GM18870 (cell line): Measurements from ENCODE around the gene PPM1H.
"Not testable (repeated sequence)": the region's sequence is repeated elsewhere in the genome, so short reads cannot be mapped to it uniquely, and the experiment has no call there.

Source experiments
- ATAC-seq: cut with Tn5 transposase; IDR thresholded peaks from one replicate; pipeline ENCODE4 v1.9.1; 2021; ENCODE audit warnings: moderate library complexity; ENCODE audit not compliant: unreplicated experiment

Gene PPM1H

DNA sequence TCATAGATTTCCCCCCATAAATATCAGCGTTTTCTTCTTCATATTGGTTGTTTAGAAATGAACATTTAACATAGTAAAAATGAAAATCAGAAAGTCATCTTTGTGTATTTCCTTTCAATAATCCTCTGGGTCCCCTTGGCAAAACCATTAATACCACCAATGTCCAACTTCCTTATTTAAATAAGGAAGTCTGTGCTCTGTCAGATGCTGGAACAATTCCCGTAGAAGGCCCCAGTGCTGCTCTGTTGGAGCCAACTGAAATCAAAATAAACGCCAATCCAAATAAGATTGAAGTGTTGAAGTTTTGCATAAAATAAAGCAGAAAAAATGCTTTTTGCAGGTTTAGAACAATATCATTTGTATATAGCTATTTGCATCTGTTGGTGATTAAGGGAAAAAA, 93.1 kb downstream of the PPM1H start:
- no peak for ATAC-seq

DNA sequence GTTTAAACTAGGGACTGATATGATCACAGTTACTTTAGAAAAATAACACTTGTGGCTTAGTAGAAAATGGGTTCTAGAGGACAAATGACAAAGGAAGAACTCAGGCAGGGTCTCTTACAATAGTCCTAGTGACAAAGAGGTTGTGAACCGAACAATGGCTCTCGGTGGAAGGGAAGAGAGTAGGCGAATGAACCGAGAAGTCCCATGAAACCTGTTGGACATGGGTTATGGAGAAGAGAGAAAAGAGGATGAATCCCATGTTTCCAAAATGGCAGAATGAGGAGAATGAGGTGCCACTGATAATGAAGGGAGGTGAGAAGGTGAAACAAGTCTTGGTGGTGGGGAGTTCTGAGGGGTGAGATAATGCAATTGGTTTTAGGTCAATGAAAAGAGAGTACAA, 94.1 kb downstream of the PPM1H start:
- ATAC-seq, result no peak

DNA sequence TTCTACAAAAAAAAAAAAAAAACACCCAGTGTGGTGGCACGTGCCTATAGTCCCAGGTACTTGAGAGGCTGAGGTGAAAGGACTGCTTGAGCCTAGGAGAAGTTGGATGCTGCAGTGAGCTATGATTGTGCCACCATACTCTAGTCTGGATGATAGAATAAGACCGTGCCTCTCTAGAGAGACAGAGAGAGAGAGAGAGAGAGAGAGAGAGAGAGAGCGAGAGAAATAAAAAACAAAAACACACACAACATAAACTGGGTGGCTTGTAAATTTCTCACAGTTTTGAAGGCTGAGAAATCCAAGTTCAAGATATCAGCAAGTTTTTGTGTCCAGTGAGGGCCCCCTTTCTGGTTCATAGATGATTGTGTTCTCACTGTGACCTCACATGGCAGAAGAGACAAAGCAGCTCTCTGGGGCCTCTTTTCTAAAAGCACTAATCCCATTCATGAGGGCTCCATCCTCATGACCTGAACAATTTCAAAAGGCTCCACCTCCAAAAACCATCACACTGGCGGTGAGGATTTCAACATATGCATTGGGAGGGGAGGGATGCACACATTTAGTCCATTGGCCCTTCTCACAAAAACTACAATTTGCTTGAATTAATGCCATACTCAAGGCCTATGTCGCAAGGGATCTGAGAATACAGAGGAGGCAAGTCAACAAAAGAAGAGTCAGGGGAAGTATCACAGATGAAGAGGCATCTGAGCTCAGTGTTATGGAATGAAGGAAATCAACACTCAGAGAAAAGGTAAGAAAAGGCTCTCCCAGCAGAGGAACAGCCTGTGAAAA, 94.9 kb downstream of the PPM1H start:
- ATAC-seq, result no peak

DNA sequence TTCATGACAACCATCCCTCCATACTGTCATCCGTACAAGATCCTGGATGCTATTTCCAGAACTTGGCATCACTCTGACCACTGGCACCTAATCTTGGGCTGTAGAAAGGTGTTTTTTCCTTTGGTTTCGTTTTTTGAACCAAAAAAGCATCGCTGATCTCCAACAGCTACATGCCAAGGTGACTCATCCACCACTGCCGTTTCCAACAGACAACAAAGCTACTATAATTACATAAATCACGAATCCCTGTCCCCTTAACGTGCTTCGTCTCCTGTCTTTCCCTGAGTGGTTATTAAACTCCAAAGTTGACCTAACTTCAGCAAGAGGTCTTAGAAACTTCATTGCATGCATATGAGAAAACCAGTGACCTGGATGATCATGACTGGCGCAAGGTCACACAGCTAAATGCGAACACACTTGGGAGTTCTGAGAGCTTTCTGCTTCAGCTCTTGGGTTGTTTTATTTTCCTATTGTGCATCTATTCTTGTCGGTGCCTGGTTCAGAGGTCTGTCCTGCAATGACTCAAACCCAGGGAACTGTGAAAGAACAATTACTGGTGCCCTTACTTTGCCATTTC, 99.9 kb downstream of the PPM1H start:
- peak; percentile 77 for ATAC-seq

DNA sequence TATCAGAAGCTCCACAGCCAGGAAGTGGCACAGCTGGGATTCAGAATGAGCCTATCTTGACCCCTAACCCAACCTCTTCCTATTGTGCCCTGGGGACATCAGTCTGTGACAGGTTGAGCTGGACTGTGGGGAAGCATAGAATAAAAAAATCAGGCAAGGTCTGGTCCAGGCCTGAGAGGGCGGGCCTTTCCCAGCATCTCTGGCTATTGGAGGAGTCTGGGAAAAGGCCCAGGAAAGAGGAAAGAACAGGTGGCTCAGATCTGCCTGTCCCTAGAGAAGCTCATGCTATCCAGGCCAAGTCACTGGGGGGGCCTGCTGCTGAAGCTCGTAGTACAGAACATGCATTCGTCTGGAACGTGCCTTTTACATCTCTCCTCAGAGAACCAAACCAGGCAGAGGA, 100.5 kb downstream of the PPM1H start:
- no peak for ATAC-seq

DNA sequence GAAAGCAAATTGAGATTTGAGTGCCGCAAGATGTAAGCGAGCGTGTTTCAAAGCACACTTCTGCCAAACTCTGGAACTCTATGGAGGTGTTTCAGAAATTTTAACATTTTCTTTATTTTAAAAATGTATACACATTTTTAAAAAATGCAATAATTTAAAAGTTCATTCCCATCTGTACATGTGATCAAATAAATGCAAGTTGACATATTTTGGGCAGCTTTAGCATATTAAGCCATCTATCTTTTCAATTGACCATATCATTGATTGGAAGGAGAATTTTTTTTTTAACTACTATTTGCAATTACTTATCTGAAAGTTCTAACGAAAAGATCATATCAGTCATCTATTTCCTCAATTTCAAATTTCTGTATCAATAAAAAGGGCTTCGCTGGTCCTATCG, 101.3 kb downstream of the PPM1H start:
- ATAC-seq, result no peak

DNA sequence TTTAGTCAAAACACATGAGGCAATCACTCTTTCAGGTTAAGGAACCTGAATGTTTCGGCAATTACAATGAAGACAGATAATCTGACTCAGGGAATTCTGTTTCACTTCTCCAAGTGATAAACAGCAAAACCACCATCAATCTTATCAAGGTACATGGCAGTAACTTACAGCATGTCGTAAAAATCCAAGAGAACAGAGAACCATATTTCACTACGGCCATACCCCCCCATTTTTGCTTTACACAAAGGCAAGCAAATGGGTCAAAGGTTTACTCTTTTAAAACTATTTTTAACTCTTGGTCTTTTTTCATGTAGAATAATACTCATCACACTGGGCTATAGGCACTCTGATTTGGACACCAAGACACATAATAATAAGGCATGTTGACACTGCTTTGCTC, 102.4 kb downstream of the PPM1H start:
- ATAC-seq, result no peak

DNA sequence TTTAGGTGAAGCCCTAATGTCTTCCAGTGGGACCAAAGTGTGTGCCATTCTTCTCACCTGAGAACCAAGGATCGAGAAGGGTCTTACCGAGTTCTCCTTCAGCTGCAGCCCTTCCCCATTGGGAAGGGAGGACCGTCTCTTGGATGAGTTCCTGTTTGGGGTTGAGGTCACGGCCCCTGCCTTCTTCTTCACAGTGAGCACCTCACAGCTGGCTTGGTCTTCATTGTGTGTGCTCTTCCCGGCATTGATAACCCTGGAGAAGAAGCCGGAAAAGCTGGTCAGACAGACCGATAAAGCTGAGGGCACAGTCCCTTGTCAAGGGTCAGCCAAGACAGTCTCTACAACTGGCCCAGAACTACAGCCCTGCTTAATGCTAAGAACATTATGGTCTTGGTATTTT, 102.9 kb downstream of the PPM1H start:
- no peak for ATAC-seq

DNA sequence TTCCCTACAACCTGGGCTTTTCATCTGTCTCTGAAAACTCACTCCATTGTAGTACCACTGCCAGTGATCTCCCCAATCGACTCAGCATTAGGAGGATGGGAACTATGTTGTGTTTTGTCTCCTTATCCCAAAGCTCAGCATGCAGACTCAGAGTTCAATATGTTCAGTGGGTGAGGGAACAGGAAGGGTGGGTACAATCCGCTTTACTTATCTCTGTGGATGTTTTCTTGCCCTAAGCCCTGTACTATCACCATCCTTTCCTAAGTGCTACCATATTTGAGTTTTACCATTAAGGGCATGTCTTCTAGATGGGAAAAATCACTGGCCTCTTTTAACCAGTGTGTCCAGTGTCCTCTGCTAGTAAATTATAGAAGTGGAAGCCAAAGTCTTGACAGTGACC, 107.1 kb downstream of the PPM1H start:
- ATAC-seq, result no peak

DNA sequence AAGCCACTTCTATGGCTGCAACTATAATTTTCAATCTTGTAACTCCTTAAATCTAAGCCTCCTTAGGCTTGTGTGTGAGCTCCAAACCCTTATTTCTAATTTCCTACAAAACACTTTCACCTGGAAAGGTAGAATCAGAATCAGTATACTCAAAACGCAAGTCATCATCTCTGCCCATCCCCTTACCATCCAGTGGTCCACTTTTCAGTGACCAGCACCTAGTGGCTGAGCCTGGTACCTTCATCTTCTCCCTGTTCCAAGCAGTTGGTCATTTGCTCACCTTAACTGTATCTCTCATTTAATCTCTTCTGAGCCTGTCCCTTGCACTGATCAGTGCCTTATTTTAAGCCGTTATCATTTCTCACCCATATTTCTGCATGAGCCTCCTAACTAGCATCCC, 107.9 kb downstream of the PPM1H start:
- ATAC-seq, result no peak

DNA sequence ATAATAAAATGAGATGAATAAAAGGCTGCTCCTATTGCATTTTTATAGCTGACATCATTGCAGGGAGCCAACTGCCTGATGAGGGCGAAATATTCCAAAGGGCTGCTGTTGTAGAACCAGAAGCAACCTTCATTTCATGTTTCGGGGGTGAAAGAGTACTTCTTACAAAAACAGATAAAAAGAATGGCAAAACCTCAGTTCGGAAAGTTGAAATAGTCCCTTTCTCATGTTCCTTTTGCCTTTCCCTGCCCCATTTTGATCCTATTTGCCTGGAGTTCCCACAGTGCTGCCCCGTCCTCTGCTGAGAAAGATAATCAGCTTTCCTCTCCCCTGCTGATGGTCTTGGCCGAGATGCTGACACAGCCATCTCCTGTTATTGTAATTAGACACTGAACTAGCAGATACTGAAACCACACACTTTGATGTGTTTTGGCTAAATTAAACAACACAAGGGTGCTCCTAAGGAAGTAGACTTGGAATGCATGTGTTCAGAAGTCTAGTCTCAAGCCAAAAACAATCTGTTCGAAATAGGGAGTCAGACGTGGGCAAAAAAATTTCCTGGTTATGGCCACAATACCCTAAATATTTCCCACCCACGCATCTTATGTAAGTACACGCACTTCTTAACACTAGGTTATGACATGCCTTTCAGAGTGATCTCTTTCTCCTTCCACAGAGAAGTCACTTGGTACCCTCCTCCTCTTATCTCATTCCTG, 117.2 kb downstream of the PPM1H start:
- ATAC-seq, result no peak

DNA sequence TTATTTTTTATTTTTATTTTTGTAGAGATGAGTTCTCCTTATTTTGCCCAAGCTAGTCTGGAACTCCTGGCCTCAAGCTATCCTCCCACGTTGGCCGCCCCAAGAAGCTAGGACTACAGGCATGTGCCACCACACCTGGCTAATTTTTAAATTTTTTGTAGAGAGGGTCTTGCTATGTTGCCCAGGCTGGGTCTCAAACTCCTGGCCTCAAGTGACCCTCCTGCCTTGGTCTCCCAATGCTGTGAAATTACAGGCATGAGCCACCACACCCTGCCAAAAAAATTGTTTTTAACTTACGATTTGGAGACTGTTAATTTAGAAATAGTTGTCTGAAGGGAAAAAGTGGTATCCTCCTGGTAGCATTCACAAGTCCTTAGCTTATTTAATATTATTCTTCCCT, 120.7 kb downstream of the PPM1H start:
- no peak for ATAC-seq

DNA sequence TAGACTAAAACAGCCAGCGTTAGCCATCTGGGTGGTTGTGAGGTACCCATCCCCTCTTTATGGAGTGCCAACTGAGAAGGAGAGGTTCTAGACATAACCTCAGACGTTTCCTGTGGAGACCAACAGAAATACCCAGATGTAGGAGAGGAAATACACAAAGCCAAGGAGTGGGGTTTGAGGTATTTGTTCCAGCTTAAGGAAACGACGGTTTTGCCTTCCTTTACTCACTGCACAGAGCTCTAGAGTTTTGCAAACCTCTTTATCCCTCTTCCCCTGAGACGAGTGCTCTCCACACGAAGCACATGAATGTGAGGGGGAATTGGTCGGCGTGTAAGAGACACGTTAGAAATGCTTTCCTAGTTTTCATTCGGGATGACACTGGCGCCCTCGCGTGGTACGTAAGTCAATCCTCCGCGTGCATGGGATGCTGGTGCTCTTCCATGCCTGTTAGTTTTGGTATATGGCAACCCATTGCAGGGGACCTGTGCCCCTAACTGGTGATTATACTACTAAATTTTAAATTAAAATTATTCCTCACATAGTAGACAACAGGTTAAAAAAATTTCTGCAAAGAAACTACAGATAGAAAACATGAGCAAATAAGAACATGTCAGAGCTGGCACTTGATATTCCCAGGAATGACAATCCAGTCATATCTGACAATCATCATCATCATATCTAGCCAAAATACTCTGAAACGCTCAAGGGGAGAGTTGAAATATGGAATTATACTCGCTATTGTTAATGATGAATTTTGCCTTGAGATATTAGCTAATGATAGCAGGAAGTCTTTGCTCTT, 121.7 kb downstream of the PPM1H start:
- ATAC-seq, result no peak

DNA sequence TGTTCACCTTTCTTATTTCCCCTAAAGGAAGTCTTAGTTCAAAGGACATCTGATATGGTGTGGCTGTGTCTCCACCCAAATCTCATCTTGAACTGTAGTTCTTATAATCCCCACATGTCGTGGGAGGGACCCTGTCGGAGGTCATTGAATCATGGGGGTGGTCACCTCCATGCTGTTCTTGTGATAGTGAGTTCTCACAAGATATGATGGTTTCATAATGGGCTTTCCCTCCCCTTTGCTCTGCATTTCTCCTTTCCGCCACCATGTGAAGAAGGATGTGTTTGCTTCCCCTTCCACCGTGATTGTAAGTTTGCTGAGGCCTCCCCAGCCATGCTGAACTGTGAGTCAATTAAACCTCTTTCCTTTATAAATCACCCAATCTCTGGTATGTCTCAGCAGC, 123.5 kb downstream of the PPM1H start:
- not testable (repeated sequence) for ATAC-seq

DNA sequence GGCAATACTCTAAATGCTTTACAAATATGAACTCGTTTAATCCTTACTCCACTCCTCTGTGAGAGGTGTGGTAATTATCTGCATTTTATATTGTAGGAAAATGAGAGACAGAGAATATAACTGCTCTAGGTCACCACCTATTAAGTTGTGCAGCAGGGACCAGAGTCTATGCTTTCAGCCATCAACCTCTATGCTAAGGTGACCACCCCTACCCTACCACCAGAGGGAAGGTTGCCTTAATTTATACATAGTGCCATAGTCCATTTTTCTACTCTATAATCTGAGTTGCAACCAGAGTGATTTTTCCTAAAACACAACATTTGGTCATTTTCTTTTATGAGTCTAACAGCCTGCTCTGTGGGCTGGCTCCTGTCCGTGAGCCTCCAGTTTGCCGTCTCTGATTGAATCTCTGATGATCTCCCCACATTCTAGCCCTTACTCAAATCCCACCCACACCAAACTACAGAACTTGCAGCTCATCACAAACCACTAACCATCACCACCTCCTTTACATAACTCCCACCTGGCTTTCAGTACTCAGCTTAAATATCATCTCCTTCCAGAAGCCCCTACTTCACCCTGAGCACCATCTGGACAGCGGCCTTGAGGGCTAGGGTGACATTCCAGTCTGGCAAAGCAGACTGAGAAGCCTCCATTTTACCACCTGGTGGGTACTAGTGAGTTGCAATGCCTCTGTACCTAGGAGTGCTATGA, 126.6 kb downstream of the PPM1H start:
- peak; percentile 77 for ATAC-seq

DNA sequence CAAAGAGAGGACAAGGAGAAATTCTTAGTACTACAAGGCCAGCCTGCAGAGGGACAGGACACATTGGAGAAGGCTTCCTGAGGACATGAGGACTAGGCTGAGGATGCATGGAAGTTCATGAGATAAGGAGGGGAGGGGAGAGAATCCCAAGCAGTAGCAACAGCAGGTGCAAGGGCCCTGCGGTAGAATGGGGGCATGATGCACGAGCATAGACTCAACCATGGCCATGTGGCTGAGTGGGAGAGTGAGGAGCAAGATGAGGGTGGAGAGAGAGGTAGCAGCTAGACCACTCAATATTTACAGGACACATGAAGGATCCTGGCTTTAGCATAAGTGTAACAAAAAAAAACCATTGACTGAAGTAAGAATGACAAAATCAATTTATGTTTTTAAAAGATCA, 128.1 kb downstream of the PPM1H start:
- no peak for ATAC-seq

DNA sequence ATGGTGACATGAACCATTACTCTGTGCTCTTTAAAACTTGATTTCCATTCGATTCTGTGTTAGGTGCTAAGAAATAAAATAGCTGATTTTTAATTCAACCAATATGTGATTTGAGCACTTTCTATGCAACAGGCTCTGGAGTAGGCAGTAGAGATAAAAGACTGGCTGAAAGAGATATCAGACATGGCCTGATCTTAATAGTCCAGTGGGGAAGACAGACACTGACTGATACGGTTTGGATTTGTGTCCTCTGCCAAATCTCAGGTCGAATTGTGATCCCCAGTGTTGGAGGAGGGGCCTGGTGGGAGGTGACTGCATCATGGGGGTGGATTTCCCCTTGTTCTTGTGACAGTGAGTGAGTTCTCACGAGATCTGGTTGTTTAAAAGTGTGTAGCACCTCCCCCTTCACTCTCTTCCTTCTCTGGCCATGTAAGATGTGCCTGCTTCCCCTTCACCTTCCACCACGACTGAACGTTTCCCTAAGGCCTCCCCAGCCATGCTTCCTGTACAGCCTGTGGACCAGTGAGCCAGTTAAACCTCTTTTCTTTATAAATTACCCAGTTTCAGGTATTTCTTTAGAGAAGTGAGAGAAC, 128.6 kb downstream of the PPM1H start:
- no peak for ATAC-seq

DNA sequence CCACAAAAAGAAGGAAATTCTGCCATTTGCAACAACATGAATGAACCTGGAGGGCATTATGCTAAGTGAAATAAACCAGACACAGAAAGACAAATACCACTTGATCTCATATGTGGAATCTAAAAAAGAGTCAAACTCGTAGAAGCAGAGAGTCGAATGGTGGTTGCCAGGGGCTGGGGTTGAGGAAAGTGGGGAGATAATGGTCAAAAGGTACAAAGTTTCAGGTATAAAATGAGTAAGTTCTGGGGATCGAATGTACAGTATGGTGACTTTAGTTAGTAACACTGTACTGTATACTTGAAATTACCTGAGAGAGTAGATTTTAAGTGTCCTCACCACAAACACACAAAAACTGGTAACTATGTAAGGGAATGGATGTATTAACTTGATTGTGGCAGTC, 129.4 kb downstream of the PPM1H start:
- peak; percentile 65 for ATAC-seq

DNA sequence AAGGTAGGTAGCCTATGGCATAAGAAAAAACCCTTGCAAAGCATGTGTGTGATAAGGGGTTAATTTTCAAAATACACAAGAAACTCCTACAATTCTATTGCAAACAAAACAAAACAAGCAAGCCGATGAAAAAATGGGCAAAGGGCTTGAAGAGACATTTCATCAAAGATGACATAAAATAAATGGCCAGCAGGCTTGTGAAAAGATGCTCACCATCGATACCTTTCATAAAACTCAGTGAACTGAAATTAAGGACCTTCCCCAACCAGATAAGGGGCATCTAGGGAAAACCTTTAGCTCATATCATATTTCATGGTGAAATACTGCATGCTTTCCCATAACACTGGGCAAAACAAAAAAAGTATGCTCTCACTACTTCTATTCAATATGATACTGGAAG, 131.2 kb downstream of the PPM1H start:
- ATAC-seq, result no peak

DNA sequence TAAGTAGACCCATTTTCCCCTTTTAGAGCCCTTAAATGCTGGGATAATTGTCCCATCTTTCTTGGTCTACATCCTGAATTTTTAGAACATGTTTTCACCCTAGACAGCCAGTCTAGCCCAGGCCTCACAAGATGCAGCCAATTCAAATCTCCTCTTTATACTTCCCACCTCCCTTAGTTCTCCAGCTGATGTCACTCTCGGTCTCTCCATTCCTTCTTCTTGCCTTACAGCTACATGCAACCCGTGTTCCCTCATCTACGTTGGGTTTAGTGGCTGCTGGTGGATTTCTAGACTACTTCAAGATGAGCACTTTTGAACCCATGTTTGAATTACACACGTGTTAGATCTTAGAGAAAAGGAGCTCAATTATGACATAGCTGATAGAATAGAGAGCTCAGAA, 132.0 kb downstream of the PPM1H start:
- no peak for ATAC-seq
